KMS-11 (cell line): ENCODE measurements around the gene SRR.

Source experiments
- H2AFZ ChIP-seq: fragments of 200-600 bp; sonication (generic); 2 replicates; pipeline ENCODE4 v1.6.1; 2016; ENCODE audit warnings: antibody characterized with exemption, mixed run types, low read depth
- H3K27ac ChIP-seq: fragments of 200-600 bp; sonication (generic); 2 replicates; pipeline ENCODE4 v1.6.1; 2016; ENCODE audit warnings: mild to moderate bottlenecking, mixed run types
- H3K27me3 ChIP-seq: fragments of 200-600 bp; sonication (generic); 2 replicates; pipeline ENCODE4 v1.6.1; 2017; ENCODE audit warnings: mild to moderate bottlenecking, low read depth, mixed run types, moderate library complexity; ENCODE audit not compliant: insufficient read depth
- H3K36me3 ChIP-seq: fragments of 200-600 bp; sonication (generic); 2 replicates; pipeline ENCODE4 v1.6.1; 2017; ENCODE audit warnings: mild to moderate bottlenecking, mixed run types; ENCODE audit not compliant: insufficient read depth
- H3K4me1 ChIP-seq: fragments of 200-600 bp; sonication (generic); 2 replicates; pipeline ENCODE4 v1.6.1; 2016; ENCODE audit warnings: mild to moderate bottlenecking, low read depth, mixed run types; ENCODE audit not compliant: poor library complexity, severe bottlenecking
- H3K4me2 ChIP-seq: fragments of 200-600 bp; sonication (generic); 2 replicates; pipeline ENCODE4 v1.7.0; 2016; ENCODE audit warnings: mild to moderate bottlenecking, mixed run types
- H3K4me3 ChIP-seq: fragments of 200-600 bp; sonication (generic); IDR thresholded peaks from 2 replicates; pipeline ENCODE4 v1.6.1; 2017; ENCODE audit warnings: low read depth, low read length, mixed read lengths; ENCODE audit not compliant: insufficient read depth
- H3K79me2 ChIP-seq: fragments of 200-600 bp; sonication (generic); 2 replicates; pipeline ENCODE4 v1.6.1; 2016; ENCODE audit warnings: low read depth, mixed run types; ENCODE audit not compliant: insufficient read depth
- H3K9ac ChIP-seq: fragments of 200-600 bp; sonication (generic); 2 replicates; pipeline ENCODE4 v1.6.1; 2016; ENCODE audit warnings: mild to moderate bottlenecking, mixed run types
- H4K20me1 ChIP-seq: fragments of 200-600 bp; sonication (generic); 2 replicates; pipeline ENCODE4 v1.6.1; 2016; ENCODE audit warnings: mild to moderate bottlenecking, mixed run types; ENCODE audit not compliant: insufficient read depth
- CTCF ChIP-seq: fragments of 200-600 bp; sonication (generic); conservative IDR thresholded peaks from 2 replicates; pipeline ENCODE4 v1.6.1; 2017; ENCODE audit warnings: low read depth, mild to moderate bottlenecking, antibody characterized with exemption, low read length, moderate library complexity, mixed read lengths

The SRR gene

DNA sequence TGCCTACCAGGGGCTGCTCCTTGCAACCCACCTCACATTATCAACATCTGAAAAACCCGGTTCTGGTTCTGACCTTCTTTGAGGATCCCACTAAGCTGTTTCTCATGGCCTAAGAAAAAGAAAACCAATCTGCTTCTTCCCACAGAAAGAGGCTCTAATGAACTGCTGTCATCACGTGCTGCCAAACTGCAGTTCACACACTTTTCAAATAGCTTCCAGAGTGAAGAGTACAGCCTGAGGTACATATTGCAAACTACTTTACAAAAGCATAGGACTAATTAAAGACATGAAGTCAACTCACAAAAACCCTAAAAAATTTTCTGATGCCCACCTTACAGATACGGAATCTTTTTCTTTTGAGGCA, 36.9 kb upstream of the SRR start:
- TF ChIP-seq CTCF: no peak
- Histone ChIP-seq H3K9ac (peak overlapping the region; percentile 38; the same call in 1 of the 2 replicates), H3K36me3 (no peaks in the 10 kb centered on the region), H3K4me3 (no peak overlapping the region), H3K27ac (peak overlapping the region; percentile 91), H3K27me3 (no peaks in the 10 kb centered on the region), H3K4me2 (peak overlapping the region; percentile 78), H4K20me1 (no peaks in the 10 kb centered on the region), H2AFZ (no peak overlapping the region), H3K79me2 (no peaks in the 10 kb centered on the region), H3K4me1 (peaks cover 68% of the 10 kb centered on the region)

DNA sequence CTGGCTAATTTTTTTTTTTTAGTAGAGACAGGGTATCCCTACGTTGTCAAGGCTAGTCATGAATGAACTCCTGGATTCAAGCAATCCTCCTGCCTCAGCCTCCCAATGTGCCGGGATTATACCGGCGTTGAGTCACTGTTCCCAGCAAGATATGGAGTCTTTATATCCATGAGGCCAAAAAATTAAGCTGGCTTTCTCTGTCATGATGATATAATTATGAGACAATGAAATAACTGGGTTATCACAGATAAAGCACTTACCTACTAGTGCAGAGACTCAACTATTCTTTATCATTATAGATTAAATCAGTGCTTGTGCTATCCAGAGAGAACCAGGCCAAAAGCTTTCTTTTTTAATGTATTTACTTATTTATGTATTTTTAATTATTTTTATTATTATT, 36.4 kb upstream of the SRR start:
- H3K36me3 ChIP-seq: no peaks in the 10 kb centered on the region
- no peaks in the 10 kb centered on the region for H3K79me2 ChIP-seq
- no peak overlapping the region for H3K4me3 ChIP-seq
- H3K27me3 ChIP-seq: no peaks in the 10 kb centered on the region
- peaks cover 63% of the 10 kb centered on the region for H3K4me1 ChIP-seq
- H3K9ac ChIP-seq: no peak overlapping the region
- no peak overlapping the region for H2AFZ ChIP-seq
- H3K27ac ChIP-seq: peak overlapping the region; percentile 91
- peak overlapping the region; percentile 78 for H3K4me2 ChIP-seq
- no peak for TF ChIP-seq CTCF
- H4K20me1 ChIP-seq: no peaks in the 10 kb centered on the region

- Histone ChIP-seq H3K4me1 (peaks cover 28% of the 10 kb centered on the region), H3K9ac (no peak overlapping the region), H3K4me2 (no peak overlapping the region), H4K20me1 (no peaks in the 10 kb centered on the region), H3K27me3 (no peaks in the 10 kb centered on the region), H2AFZ (no peak overlapping the region), H3K27ac (no peak overlapping the region), H3K36me3 (no peaks in the 10 kb centered on the region), H3K79me2 (no peaks in the 10 kb centered on the region), H3K4me3 (no peak overlapping the region)
- no peak for TF ChIP-seq CTCF
These were observed 31.6 kb upstream of the SRR start for GRCh38 chr17:2271985-2272702.

- Histone ChIP-seq H3K4me1 (peaks cover 15% of the 10 kb centered on the region), H3K27ac (no peak overlapping the region)
These were observed 29.3 kb upstream of the SRR start for GRCh38 chr17:2274414-2274813.

More at GRCh38 chr17:2274414-2274813, 29.3 kb upstream of the SRR start:
- Histone ChIP-seq H3K9ac (no peak overlapping the region), H3K36me3 (no peaks in the 10 kb centered on the region), H3K4me2 (no peak overlapping the region), H3K27me3 (no peaks in the 10 kb centered on the region), H4K20me1 (no peaks in the 10 kb centered on the region), H3K79me2 (no peaks in the 10 kb centered on the region), H2AFZ (no peak overlapping the region), H3K4me3 (no peak overlapping the region)
- no peak for TF ChIP-seq CTCF
